ENCODE results near the gene SUPT20H.

GRCh38 chr13:37107456-37107855, 48.0 kb upstream of the SUPT20H start:
- TF ChIP-seq CTCF (IDR thresholded peaks at IDR 0.05; ENCODE audit: extremely low read depth in 1 of 2, insufficient read depth in 1 of 2, low read depth in 1 of 2, low read length in 2 of 2) (no peak), POLR2AphosphoS5 (IDR thresholded peaks at IDR 0.05; ENCODE audit: insufficient read depth, low read depth, low read length) (no peak), POLR2A (IDR thresholded peaks at IDR 0.05; ENCODE audit: low read depth, low read length) (no peak), EZH2 (IDR thresholded peaks at IDR 0.05; ENCODE audit: borderline replicate concordance, low read depth, low read length, severe bottlenecking) (no peak), MAX (IDR thresholded peaks at IDR 0.05; ENCODE audit: insufficient read depth, insufficient read length) (no peak)
